Activated naive CD4-positive, alpha-beta T cell treated with anti-CD3 and anti-CD28 coated beads, Interleukin-2, amount 50 U/mL, for 16 hours (primary cell): ENCODE measurements around the gene BUB3.
A peak's percentile ranks its signal among the peaks of the same experiment; 100 is the strongest.
"Not testable (repeated sequence)": the region's sequence is repeated elsewhere in the genome, so short reads cannot be mapped to it uniquely, and the experiment has no call there.

Experiments
- DNase-seq: peaks from one replicate; pipeline ENCODE4 v3.0.0-alpha.2; 2020

The BUB3 gene

DNA sequence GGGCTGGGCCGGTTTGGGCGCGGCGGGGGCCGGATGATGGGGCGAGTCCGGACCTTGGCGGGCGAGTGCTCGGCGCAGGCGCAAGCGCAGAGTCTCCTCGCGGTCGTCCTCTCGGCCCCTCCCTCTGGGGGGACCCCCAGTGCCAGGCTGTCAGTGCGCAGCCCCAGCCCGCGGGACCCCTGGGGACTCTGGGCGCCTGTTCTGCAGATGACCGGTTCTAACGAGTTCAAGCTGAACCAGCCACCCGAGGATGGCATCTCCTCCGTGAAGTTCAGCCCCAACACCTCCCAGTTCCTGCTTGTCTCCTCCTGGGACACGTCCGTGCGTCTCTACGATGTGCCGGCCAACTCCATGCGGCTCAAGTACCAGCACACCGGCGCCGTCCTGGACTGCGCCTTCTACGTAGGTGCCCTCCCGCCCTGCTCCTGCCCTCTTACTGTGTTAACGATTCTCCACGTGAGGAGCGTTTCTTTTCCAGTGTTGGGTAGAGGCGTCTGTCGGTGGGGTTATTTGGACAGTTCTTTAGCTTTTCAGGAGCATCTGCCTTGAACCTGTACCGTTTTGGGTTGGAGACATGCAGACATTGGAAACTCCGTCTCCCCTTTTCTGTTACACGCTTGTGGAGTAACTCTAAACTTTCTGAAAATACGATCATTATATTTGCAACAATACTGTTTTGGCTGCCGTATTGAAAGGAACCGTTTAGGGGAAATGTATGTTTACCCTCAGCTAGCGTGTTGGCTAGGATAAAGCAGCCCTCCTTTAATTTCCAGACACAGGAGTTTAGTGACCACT, 706 bp downstream of the BUB3 start:
- DNase-seq = peak; percentile 30

DNA sequence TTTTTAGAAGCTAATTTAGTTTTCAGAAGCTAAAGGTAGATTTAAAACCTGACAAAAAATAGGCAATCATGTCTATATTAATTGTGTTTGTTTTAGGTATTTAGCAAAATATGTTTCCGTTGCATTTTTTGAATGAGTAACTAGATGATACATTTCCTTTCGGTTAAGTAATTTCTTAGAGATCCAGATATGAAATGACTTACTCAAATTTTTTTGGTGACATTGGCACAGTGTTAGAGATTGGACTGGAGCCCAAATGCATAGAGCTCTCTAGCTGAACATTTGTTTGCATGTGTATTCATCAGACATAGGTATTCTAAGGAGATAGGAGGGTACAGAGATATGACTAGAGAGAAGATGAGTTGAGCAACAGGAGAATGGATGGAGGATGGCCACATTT, 1.9 kb downstream of the BUB3 start:
- DNase-seq = no peak

DNA sequence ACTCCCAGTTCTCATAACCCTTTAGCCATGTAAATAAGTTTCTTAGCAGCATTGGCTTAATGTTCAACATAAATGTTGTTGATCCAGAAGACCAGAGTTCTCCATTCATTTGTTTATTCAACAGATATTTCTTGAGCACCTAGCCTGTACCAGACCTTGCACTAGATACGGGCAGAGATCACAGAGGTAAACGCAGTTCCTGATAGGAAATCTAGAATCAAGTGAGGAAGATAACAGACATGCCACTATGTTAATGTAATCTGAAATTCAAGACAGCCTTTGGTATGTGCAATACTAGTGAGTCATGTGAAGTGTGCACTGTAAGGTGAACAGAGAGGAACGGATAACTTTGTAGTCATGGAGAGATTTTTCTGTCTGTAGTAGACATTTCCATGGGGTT, 3.0 kb downstream of the BUB3 start:
- no peak for DNase-seq

DNA sequence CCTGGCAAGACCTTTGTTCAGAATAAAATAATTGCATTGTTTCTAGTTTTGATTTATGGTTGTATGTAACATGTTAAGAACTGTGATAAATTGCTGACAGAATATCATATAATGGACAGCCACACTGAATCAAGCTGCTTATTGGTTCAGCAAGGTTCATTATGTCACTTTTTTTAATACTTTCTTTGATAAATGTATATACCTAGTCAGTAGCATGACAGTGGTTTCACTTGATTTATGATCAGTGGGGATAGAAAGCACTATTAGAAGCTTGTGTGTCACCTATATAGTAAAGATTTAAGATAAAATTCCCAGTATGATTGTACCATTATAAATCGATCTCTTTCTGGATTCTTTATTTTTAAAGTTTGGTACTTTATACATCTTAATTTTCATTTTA, 4.5 kb downstream of the BUB3 start:
- DNase-seq = no peak

DNA sequence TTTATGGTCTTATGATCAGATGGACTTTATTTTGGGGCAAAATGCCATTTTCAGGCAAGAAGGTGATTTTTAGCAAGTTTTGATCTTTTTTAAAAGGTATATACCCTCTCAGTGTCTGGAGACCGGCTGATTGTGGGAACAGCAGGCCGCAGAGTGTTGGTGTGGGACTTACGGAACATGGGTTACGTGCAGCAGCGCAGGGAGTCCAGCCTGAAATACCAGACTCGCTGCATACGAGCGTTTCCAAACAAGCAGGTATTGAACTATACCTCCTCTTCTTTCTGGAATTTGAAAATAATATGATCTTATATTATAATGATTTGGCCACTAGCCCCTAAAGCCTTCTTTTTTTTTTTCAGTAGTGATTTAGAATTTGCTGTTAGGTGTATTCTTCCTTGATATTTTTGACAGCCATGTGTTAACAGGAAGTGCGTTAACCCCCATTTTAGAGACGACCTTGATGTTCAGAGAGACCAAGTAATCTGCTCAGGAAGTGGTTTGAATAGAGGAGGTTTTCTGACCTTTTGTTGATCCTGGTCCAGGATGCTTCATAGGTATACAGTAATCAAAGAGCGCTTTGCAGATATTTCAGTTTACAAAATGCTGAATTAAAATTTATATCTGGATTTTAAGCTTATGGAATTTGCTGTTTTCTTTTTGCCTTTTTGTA, 6.2 kb downstream of the BUB3 start:
- DNase-seq = no peak

DNA sequence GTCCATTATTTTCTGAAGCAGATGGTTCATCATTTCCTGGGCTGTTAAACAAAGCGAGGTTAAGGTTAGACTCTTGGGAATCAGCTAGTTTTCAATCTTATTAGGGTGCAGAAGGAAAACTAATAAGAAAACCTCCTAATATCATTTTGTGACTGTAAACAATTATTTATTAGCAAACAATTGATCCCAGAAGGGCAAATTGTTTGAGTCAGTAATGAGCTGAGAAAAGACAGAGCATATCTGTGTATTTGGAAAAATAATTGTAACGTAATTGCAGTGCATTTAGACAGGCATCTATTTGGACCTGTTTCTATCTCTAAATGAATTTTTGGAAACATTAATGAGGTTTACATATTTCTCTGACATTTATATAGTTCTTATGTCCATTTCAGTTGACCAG, 10.1 kb downstream of the BUB3 start:
- no peak for DNase-seq

DNA sequence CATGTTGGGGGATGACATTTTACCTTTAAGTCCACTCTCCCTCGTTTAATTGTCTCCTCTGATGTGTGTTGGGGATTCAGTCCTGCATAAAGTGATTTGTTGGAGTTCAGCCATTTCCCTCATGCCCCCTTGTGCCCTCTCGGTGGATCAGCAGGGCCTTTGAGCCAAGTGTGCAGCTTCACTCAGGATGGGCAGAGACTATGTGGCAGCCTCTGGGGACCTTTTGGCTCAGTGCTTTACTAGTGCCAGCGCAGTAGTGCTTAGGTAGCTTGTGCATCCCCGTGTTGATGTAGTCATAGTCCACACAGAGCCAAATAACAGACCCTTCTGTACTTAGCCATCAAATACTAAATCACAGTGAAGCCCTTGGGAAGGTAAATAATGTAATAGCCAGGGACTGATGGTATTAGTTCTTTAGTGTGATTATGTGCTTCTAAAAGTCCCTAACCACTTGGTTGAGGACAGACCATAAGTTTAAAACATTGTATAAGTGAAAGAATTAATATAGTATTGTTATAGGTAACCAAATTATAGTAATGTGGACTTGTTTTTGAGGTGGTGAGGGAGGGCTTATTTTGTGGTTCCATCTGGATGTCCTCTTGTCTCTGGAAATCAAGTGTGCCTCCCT, 11.4 kb downstream of the BUB3 start:
- no peak for DNase-seq

DNA sequence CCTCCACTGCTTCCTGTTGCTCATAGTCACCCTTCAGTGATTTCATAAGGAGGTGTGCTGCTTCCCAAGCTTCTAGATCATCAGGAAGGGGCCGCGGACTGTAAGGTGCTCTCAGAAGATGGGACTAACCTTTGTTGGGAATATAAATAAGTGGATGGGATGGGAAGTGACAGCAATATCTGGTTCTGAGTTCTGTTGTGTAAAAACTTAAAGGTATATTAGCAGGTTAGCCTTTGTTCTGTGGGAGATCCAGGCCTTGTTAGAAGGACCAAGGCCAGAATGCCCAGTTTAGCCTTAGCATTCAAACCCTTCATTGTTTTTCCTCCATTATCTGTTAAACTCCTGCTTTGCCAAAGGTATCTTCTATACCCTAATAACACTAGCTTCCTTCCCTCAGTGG, 12.4 kb downstream of the BUB3 start:
- DNase-seq = no peak

DNA sequence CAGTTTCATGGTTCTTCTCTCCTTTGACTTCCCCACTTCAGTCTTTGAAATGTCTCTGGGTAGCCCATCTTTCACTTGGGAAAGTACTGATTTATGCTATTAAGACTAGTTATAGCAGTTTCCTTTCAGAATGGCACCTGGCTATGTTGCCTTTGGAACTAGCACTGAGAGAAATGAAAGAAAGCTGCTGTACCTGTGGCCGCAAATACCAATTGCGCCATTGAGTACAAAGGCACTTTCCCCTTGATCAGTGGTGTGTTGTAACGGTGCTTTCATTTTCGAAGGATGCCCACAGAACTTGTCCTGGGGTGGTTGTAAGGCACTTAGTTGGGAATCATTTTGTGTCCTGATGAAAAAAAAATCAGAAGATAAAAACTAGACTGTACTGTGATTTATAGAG, 16.8 kb downstream of the BUB3 start:
- DNase-seq = no peak

DNA sequence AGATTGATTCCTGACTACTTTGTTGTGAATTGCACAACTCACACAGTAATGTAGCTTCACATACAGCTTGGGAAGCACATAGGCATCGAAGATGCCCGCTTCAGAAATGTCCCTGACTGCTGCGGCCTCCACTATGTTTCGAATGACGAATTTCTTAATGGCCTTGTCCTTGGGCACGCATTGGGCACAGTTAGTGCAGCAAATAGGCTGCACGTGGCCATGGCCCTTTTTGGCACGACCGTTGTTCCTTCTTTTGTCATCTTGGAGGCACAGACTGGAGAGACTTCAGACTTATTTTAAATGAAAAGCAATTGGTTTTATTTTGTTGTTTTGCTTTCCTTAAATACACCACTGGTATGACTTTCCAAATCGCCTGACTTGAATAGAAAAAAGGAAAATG, 17.4 kb downstream of the BUB3 start:
- not testable (repeated sequence) for DNase-seq

DNA sequence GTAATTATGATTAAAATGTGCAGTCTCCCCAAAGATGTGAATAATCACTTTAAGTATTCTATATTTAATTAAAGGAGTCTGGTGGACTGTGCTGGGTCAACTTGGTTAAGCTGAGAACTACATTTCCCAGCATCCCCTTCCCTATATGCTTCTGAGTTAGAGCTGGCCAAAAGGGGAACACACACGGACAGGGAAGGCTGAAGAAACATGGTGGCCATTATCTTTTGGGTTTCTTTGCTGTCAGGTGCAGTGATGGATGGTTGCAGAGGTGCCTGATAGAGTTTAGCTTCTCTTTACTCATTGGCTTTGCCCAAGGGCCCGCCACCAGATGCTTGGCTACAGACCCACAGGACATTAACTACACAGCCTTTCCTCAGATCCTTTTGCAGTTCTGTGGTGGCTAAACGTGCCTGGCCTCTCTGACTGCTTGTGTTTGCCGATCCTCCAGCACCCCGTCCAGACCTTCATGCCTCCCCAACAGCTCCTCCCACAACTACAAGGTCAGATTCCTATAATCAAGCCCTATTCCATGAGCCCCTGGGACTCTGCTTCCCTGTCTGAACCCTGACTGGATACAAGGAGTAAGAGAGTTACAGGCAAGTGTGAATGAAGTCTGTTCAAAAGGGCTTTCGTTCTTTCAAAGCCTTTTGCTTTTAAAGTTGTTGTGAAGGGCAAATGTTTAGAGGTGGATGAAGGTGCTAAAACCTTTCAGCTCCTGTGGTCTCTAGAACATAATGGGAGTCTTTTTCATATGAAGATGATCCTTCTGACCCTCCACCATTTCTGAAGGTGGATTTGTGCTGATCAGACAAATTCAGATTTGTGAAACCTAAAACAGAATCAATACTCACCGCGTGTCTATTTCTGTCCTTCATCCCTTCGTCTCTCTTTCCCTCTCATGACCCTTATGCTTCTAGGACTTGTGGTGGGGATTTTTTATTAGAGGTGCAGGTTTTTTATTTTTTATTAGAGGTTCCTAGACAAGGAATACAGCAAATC, 21.5 kb downstream of the BUB3 start:
- no peak for DNase-seq

DNA sequence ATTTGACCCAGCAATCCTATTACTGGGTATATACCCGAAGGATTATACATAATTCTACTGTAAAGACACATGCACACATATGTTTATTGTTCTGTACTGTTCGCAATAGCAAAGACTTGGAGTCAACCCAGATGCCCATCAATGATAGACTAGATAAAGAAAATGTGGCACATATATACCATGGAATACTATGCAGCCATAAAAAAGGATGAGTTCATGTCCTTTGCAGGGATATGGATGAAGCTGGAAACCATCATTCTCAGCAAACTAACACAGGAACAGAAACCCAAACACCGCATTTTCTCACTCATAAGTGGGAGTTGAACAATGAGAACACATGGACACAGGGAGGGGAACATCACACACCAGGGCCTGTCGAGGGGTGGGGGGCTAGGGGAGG, 24.2 kb downstream of the BUB3 start:
- DNase-seq = not testable (repeated sequence)

DNA sequence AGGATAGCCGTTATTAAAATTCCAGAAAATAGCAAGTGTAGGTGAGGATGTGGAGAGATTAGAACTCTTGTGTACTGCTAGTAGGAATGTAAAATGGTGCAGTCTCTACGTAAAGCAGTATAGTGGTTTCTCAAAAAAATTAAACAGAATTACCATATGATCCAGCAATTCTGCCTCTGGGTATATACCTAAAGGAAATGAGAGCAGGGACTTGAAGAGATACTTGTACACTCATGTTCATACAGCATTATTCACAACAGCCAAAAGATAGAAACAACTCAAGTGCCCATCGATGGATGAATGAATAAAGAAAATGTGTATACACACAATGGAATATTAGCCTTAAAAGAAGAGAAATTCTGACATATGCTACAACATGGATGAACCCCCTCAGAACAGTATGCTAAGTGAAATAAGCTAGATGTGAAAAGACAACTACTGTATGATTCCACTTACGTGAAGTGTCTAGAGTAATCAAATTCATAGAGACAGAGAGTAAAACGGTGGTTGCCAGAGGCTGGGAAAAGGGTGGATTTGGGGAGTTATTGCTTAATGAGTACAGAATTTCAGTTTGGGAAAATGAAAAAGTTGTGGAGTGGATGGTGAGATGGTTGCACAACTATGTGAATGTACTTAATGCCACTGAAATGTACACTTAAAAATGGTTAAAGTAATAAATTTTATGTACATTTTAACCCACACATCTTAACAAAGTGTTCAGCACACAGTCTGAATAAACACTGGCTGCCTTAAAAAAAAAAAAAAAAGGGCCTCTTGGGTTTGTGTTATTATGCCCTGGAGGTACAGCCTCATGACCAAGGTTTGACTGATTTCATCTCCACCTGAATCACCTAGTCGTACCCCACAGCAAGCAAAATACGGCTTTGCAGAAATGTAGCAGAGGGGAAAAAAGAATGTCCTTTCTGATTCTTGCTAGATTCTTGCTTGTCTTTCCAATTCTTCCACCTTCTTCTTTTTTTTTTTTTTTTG, 26.2 kb downstream of the BUB3 start:
- no peak for DNase-seq

DNA sequence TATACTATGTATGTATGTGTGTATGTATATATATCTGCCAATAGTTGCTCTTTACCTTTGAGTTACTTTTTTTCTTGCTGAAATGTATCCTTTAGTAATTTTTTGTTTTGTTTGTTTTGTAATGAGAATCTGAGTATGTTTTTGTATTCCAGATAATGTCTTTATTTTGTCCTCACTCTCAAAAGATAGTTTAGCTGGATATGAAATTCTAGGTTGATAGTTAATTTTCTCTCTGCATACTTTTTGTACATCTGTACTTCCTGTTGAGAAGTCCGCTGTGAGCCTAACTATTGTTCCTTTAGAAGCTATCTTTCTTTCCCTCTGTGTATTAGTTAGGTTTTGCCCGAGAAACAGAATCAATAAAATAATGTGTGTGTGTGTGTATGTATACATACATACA, 29.5 kb downstream of the BUB3 start:
- DNase-seq = no peak

DNA sequence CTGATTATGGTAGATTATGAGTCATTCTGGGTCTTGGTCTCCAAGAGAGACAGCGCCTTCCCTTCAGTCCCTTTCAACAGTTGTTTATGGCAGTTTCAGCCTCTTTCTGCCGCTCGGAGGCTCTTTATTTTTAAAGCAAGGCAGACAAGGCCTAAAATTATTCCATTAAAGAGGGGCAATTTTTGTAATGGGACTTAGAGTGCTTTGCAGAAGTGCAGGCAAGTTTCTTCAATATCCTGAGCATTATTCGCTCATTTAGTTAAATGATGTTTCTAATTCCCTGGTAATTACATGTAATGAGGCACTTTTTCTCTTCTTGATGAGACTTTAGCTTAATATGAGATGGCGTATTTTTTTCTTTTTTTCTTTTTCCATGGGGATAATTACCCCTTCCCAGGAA, 33.6 kb downstream of the BUB3 start:
- DNase-seq = no peak

DNA sequence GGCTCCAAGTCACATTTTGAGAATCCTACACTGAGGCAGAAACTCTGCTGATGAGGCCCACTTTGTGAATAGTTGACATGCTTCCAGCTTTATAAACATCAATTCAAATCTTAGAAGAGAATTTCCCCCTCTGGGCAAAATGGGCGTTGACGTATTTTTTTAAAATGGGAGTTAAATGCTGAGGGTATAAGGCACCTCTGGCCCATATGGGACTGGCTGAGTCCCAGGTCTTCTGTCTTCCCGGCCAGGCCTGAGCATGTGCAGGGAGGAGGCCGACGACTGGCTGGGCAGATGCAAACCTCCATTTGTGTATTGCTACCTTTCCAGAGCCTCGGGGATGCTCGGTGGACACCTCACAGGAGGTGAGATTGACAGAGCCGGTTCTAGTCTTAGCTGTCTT, 37.7 kb downstream of the BUB3 start:
- DNase-seq = no peak

DNA sequence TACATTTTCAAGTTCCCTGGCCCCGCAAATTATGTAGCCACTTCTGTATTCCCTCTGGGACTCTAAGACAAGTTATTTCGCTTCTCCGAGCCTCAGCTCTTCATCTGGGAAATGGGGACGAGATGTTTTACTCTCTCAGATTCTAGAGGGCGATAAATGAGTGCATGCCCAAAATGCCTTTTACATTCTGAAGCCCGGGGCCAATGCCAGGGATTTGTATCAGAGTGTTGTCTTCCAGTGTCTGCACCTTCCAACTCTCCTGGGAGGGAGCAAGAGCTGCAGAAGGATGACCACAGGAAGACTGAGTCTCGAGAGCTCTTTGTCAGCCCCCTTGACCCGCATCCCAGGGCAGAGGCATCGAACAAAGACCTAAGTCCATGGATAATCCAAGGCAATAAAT, 39.9 kb downstream of the BUB3 start:
- no peak for DNase-seq

DNA sequence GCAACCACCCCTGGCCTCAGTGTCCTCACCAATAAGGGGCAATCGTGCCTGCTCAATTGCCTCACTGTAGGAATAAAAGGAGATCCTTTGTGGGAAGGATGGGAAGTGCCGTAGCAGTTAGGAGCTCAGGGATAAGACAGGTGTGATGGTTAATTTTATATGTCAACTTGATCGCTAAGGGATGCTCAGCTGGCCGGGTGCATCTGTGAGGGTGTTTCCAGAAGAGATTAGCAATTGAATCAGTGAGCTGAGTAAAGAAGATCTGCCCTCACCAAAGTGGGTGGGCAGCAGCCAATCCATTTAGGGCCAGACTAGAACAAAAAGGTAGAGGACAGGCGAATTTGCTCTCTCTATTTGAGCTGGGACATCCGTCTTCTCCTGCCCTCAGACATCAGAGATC, 46.3 kb downstream of the BUB3 start:
- no peak for DNase-seq

DNA sequence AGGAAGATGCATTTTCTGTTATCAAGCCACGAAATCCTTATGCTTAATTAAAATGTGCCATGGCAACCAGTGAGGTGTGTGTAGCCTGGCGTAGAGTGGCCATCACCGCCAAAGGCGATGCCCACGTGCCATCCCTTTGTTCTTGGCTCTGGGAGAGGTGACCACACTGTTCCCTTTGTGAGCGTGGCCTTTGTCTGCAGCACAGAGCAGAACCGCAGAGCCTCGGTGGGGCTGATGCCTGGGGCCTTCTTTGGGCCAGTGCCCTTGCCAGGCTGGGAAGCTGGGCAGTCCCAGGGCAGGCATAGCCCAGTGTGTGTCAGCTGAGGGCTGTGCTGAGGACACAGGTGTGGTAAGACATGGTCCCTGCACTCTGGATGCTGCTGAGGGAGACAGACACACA, 48.3 kb downstream of the BUB3 start:
- no peak for DNase-seq

DNA sequence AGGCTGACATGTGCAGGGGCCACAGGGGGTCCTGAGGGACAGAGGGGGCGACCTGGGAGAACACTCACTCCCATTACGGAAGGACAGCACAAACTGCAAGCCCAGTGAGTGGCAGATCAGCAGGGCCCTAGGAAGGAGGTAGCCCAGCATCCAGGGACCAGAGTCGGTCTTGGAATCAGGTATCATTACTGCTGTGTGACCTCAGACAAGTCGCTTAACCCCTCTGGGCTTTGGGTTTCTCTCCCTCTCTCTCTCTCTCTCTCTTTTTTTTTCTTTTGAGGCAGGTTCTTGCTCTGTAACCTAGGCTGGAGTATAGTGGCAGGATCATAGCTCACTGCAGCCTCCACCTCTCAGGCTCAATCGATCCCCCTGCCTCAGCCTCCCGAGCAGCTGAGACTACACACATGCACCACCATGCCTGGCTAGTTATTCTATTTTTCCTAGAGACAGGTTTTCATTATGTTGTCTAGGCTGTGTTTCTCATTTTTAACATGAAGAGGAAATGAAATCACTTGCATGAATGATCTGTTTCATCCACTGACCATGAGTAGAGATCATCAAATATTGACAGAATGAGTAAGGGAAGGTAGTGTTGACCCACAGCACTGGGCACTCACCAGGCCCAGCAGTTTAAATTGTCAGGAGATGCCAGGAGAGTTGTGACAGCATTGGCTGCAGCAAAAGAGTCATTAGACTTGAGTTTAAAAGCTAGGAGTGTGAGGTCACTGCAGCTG, 49.4 kb downstream of the BUB3 start:
- DNase-seq = no peak

DNA sequence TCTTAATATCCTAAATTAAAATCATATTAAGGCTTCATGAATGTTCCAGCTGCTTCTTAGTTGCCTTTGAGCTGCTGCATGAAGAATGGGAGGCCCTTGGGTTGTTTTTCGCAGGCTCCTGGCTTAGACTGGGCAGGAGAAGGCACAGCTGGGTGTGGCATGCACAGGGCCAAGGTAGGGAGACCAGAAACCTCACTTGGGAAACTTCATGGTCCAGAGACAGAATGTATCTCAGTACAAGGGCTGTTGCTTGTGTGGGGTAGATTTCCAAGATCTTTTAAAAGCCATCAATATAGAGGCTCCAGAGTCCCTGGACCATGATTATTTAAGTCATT, 49.9 kb downstream of the BUB3 start:
- DNase-seq = no peak
